H1 (cell line): ENCODE measurements around the gene RAD51C.

Experiments
- PHF8 ChIP-seq: fragments of 200-600 bp; sonication (generic); conservative IDR thresholded peaks from 2 replicates; pipeline ENCODE4 v1.7.1; 2012; ENCODE audit warnings: low read depth, mild to moderate bottlenecking, inconsistent platforms, low read length, moderate library complexity
- RFX5 ChIP-seq: IDR thresholded peaks from 2 replicates; pipeline ENCODE4 v1.6.1; 2011; ENCODE audit warnings: low read depth, low read length, improper control_type of control experiment, borderline replicate concordance
- SP1 ChIP-seq: IDR thresholded peaks from 2 replicates; pipeline ENCODE4 v1.6.1; 2011; ENCODE audit warnings: low read depth, low read length
- TF ChIP-seq, protein P1 (sequence below), 3 experiments: IDR thresholded peaks; 1 replicate in 2 of 3; 2 replicates in 1 of 3; pipeline versions ENCODE4 v1.5.1 to v1.6.1; 2011; ENCODE audit warnings: low read length in 3 of 3, mild to moderate bottlenecking in 3 of 3, inconsistent platforms in 2 of 3, low read depth in 1 of 3, moderate library complexity in 1 of 3; ENCODE audit not compliant: insufficient read depth in 1 of 3; ENCODE audit errors: control extremely low read depth in 1 of 3

GRCh38 chr17:58684003-58684402, 8.4 kb upstream of the RAD51C start:
- TF ChIP-seq RFX5 (no peak), PHF8 (no peak), SP1 (no peak)
- TF ChIP-seq, protein P1, sequence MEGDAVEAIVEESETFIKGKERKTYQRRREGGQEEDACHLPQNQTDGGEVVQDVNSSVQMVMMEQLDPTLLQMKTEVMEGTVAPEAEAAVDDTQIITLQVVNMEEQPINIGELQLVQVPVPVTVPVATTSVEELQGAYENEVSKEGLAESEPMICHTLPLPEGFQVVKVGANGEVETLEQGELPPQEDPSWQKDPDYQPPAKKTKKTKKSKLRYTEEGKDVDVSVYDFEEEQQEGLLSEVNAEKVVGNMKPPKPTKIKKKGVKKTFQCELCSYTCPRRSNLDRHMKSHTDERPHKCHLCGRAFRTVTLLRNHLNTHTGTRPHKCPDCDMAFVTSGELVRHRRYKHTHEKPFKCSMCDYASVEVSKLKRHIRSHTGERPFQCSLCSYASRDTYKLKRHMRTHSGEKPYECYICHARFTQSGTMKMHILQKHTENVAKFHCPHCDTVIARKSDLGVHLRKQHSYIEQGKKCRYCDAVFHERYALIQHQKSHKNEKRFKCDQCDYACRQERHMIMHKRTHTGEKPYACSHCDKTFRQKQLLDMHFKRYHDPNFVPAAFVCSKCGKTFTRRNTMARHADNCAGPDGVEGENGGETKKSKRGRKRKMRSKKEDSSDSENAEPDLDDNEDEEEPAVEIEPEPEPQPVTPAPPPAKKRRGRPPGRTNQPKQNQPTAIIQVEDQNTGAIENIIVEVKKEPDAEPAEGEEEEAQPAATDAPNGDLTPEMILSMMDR (IDR thresholded peaks at IDR 0.05; ENCODE audit: control extremely low read depth in 1 of 3, insufficient read depth in 1 of 3, low read depth in 1 of 3, low read length in 3 of 3): no peak
